Small intestine (tissue), 7 donors: ENCODE results near the gene PTTG1IP. TPM values are rescaled to one million over a fixed set of nuclear protein-coding genes. Genes with fewer than 3 reads are reported as not detected.
A peak's percentile ranks its signal among the peaks of the same experiment; 100 is the strongest.
"Not testable (repeated sequence)": the region's sequence is repeated elsewhere in the genome, so short reads cannot be mapped to it uniquely, and the experiment has no call there.

ENCODE experiments used
- DNase-seq, 2 donors: peaks; one replicate each; pipeline versions ENCODE4 v3.0.0 to v3.0.0-alpha.2; 2013
- FAIRE-seq: peaks from 2 replicates; lab custom pipeline; 2012; peaks lifted over from hg19 to GRCh38; lab: Jason Lieb, UNC
- H3K27ac ChIP-seq, 3 donors: one replicate each; pipeline ENCODE4 v1.5.1; 2013; ENCODE audit warnings: low read length in 2 of 3, mild to moderate bottlenecking in 2 of 3, control low read depth in 1 of 3, inconsistent platforms in 1 of 3, low read depth in 1 of 3, moderate library complexity in 1 of 3
- H3K27me3 ChIP-seq, 3 donors: one replicate each; pipeline ENCODE4 v1.6.1; 2013; ENCODE audit warnings: low read length in 3 of 3, inconsistent platforms in 1 of 3; ENCODE audit not compliant: control insufficient read depth in 3 of 3, insufficient read depth in 3 of 3
- H3K36me3 ChIP-seq, 3 donors: one replicate each; pipeline ENCODE4 v1.6.1; 2013; ENCODE audit warnings: low read length in 3 of 3, inconsistent platforms in 1 of 3, low read depth in 1 of 3, mild to moderate bottlenecking in 1 of 3, moderate library complexity in 1 of 3; ENCODE audit not compliant: control insufficient read depth in 3 of 3, insufficient read depth in 2 of 3
- H3K4me1 ChIP-seq, 3 donors: one replicate each; pipeline ENCODE4 v1.6.1; 2013; ENCODE audit warnings: low read length in 2 of 3, inconsistent platforms in 1 of 3, low read depth in 1 of 3, mild to moderate bottlenecking in 1 of 3, moderate library complexity in 1 of 3; ENCODE audit not compliant: control insufficient read depth in 3 of 3, insufficient read depth in 2 of 3
- H3K4me3 ChIP-seq, 3 donors: one replicate each; pipeline ENCODE4 v1.5.1; 2013; ENCODE audit warnings: low read length in 3 of 3, control low read depth in 1 of 3, inconsistent platforms in 1 of 3, low read depth in 1 of 3, mild to moderate bottlenecking in 1 of 3, moderate library complexity in 1 of 3
- H3K9me3 ChIP-seq, 2 donors: one replicate each; pipeline ENCODE4 v1.6.1; 2013; ENCODE audit warnings: low read depth in 1 of 2, low read length in 1 of 2; ENCODE audit not compliant: control insufficient read depth in 2 of 2, insufficient read depth in 1 of 2
- WGBS, 3 donors: extraction: QIAGEN DNeasy Blood & Tissue Kit; methylation state at CpG; one replicate each; pipeline ENCODE4 v1.1.7; 2013; 5-methylcytosine and 5-hydroxymethylcytosine counted together
- polyA plus RNA-seq, 4 donors: library from polyadenylated mRNA; stranded (reverse) in 3 of 4; unstranded in 1 of 4; fragments of 200-250 nt in 3 of 4; fragments of 120-200 nt in 1 of 4; gene quantifications; one replicate each; pipeline versions ENCODE4 v1.2.1 to v1.2.3, GENCODE V29; 2013
- donor health status: healthy with polysubstance abuse.
- donor health status: control.
- donor health status: control.
- donor health status: Bipolar disorder and iron deficiency.
- donor health status: healthy.

PTTG1IP gene
- polyA plus RNA-seq, 4 donors, result 116 to 330 (median 128) TPM

DNA sequence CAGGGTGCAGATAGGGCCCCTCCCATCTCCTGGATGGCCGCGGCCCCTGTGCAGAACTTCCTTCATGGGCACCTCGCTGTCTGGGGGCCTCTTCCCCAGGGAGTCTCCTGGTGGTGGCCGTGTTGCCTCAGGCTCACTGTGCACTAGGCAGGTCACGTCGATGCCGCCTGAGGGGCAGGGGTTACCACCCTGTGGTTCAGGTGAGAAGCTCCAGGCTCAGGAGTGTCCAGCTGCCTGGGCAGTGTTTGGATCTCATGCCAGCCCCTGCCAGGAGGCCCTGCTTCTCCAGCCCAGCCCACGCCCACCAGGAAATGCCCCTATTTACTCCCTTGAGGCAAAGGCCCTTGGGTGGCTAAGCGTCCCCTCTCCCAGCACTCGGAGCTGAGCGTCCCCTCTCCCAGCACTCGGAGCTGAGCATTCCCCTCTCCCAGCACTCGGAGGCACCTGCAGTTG is 45.1 kb upstream of the PTTG1IP start:
- no peak for DNase-seq
- Histone ChIP-seq H3K27ac (no peak overlapping the region), H3K9me3 (no peaks in the 10 kb centered on the region), H3K4me1 (peaks cover 0 to 10% (median 0%) of the 10 kb centered on the region in 3 donors), H3K27me3 (peaks cover 0 to 8% (median 0%) of the 10 kb centered on the region in 3 donors), H3K36me3 (no peaks in the 10 kb centered on the region), H3K4me3 (no peak overlapping the region)
- 59 to 68% (median 65%) methylated on average over 11 to 13 of the region's 13 CpGs for WGBS, 3 donors
- FAIRE-seq, result no peak

- H3K4me1 ChIP-seq, result peaks cover 0 to 15% (median under 1%) of the 10 kb centered on the region in 3 donors
- peaks cover 0 to 8% (median 0%) of the 10 kb centered on the region in 3 donors for H3K27me3 ChIP-seq
- H3K4me3 ChIP-seq, result no peak overlapping the region
- no peaks in the 10 kb centered on the region for H3K36me3 ChIP-seq
- no peak for DNase-seq
- 73 to 85% (median 76%) methylated on average over 12 of the region's 12 CpGs for WGBS, 3 donors
- H3K9me3 ChIP-seq, result no peaks in the 10 kb centered on the region
- no peak overlapping the region for H3K27ac ChIP-seq
- FAIRE-seq, result no peak
Observed at GRCh38 chr21:44918107-44918470, 44.6 kb upstream of the PTTG1IP start.

- no peaks in the 10 kb centered on the region for H3K36me3 ChIP-seq
- WGBS, 3 donors, result 59 to 78% (median 64%) methylated on average over 15 of the region's 15 CpGs
- peaks cover 1 to 17% (median 2%) of the 10 kb centered on the region in 3 donors for H3K4me1 ChIP-seq
- no peaks in the 10 kb centered on the region for H3K9me3 ChIP-seq
- no peak overlapping the region for H3K27ac ChIP-seq
- no peak for DNase-seq
- no peak overlapping the region for H3K4me3 ChIP-seq
- peaks cover 0 to 8% (median 0%) of the 10 kb centered on the region in 3 donors for H3K27me3 ChIP-seq
- FAIRE-seq, result no peak
Observed at GRCh38 chr21:44917446-44918106, 44.1 kb upstream of the PTTG1IP start.

GRCh38 chr21:44916965-44917364 is 43.5 kb upstream of the PTTG1IP start:
- DNase-seq (no peak), FAIRE-seq (no peak)
- H3K36me3 ChIP-seq, result no peaks in the 10 kb centered on the region
- peaks cover 0 to 8% (median 0%) of the 10 kb centered on the region in 3 donors for H3K27me3 ChIP-seq
- H3K9me3 ChIP-seq, result no peaks in the 10 kb centered on the region
- WGBS, 3 donors, result 15 to 43% (median 40%) methylated on average over 7 of the region's 7 CpGs
- peaks cover 4 to 23% (median 5%) of the 10 kb centered on the region in 3 donors for H3K4me1 ChIP-seq
- no peak overlapping the region for H3K4me3 ChIP-seq
- H3K27ac ChIP-seq, result no peak overlapping the region

- FAIRE-seq (no peak), DNase-seq (peak in 1 of 2 donors; percentile 36)
- no peaks in the 10 kb centered on the region for H3K27me3 ChIP-seq
- peaks cover 4 to 31% (median 5%) of the 10 kb centered on the region in 3 donors for H3K4me1 ChIP-seq
- H3K4me3 ChIP-seq, result no peak overlapping the region
- WGBS, 3 donors, result 59 to 77% (median 68%) methylated on average over 16 to 18 of the region's 18 CpGs
- H3K27ac ChIP-seq, result peak overlapping the region in 1 of 3 donors; percentile 24
- no peaks in the 10 kb centered on the region for H3K36me3 ChIP-seq
- H3K9me3 ChIP-seq, result no peaks in the 10 kb centered on the region
Observed at GRCh38 chr21:44914176-44914874, 40.8 kb upstream of the PTTG1IP start.

DNA sequence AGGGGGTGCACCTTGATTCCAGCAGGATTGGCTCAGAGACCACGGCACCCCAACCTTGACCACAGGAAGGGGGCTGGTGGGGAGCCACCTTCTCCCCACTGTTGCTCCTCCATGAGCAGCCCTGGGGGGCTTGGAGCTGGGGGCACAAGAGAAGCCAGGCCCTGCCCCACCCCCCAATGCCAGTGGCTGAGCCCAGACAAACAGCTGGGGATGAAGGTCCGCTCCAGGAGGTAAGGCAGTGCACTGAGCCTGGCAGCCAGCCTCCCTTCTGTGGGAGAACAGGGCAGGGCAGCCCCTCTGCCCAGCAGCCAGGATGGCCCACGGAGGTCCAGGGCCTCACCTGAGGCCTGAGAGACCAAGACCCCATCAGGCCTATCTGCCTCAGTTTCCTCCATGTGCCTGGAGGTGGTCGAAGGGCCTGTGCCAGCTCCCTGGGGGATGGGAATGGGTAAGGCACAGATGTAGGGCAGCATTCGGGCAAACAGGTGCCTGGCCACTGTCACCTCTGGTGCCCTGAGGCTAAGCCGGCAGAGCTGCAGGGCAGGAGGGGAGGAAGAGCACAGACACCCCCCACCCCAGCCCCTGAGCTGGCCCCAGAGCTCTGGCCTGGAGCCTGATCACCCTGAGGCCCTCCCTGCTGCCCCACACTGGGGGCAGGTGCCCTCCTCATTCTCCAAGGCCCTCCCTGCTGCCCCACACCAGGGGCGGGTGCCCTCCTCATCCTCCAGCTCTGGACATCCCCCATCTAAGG is 40.1 kb upstream of the PTTG1IP start:
- H3K36me3 ChIP-seq, result no peaks in the 10 kb centered on the region
- H3K4me1 ChIP-seq, result peaks cover 4 to 31% (median 5%) of the 10 kb centered on the region in 3 donors
- peaks cover 0 to 2% (median 0%) of the 10 kb centered on the region in 3 donors for H3K27me3 ChIP-seq
- FAIRE-seq (no peak), DNase-seq (peak in 1 of 2 donors; percentile 43)
- H3K27ac ChIP-seq, result peak overlapping the region in 2 of 3 donors; percentile 24 to 47
- no peaks in the 10 kb centered on the region for H3K9me3 ChIP-seq
- H3K4me3 ChIP-seq, result no peak overlapping the region
- WGBS, 3 donors, result 28 to 61% (median 45%) methylated on average over 6 to 7 of the region's 7 CpGs

DNA sequence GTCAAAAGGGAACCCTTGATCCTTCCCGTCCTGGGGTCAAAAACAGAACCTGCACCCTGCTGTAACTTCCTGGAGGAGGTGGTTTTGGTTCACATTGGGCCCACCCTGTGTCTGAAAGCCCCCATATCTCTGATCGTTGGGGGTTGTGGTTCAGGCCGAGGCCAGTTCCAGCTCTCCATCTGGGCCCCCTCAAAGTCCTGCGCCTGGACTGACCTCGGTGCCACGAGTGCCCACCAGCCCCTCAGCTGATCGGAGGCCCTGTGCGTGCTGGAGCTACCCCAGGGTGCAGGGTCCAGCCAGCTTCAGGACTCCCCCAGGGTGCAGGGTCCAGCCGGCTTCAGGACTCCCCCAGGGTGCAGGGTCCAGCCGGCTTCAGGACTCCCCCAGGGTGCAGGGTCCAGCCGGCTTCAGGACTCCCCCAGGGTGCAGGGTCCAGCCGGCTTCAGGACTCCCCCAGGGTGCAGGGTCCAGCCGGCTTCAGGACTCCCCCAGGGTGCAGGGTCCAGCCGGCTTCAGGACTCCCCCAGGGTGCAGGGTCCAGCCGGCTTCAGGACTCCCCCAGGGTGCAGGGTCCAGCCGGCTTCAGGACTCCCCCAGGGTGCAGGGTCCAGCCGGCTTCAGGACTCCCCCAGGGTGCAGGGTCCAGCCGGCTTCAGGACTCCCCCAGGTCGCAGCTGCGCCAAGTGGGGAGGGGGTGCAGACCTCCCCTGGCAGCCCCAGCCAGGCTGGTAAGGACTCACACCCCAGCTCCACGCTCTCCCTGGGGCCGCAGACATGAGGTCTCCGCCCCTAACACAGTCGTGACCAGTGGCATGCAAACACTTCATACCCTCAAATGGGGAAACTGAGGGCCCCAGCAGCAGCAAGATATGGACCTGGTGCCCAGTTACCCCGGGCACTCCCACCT is 39.3 kb upstream of the PTTG1IP start:
- H3K36me3 ChIP-seq, H3K27me3 ChIP-seq, FAIRE-seq, H3K4me3 ChIP-seq, H3K9me3 ChIP-seq: not testable (repeated sequence)
- peaks cover 4 to 31% (median 5%) of the 10 kb centered on the region in 3 donors for H3K4me1 ChIP-seq
- WGBS, 3 donors, result 35 to 60% (median 44%) methylated on average over 16 to 19 of the region's 25 CpGs
- peak overlapping the region in 2 of 3 donors; percentile 73 to 74 for H3K27ac ChIP-seq
- DNase-seq, result peak in 1 of 2 donors; percentile 65
